Measurements from ENCODE around the gene RGS13.

RGS13 gene

DNA sequence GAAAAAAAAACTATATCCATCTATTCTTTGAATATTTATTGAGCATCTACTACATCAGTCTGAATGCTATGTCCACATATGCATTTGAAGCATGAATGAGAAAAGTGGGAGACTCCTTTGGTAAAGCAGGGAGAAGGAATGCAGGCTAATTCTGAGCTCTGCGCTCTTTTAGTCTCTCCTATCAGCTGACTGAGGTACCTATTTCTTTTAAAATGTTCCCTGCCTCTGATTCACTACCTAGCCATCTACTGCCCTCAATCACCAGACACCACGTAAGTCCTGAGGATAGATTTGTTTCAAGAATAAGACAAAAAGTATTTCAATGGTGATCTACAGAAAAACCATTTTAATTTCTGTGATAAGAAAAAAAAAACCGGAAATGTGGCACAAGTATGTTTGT, 3.8 kb upstream of the RGS13 start:
- no peak for DNase-seq (ENCODE audit: low read depth)
- TF ChIP-seq, protein P1, sequence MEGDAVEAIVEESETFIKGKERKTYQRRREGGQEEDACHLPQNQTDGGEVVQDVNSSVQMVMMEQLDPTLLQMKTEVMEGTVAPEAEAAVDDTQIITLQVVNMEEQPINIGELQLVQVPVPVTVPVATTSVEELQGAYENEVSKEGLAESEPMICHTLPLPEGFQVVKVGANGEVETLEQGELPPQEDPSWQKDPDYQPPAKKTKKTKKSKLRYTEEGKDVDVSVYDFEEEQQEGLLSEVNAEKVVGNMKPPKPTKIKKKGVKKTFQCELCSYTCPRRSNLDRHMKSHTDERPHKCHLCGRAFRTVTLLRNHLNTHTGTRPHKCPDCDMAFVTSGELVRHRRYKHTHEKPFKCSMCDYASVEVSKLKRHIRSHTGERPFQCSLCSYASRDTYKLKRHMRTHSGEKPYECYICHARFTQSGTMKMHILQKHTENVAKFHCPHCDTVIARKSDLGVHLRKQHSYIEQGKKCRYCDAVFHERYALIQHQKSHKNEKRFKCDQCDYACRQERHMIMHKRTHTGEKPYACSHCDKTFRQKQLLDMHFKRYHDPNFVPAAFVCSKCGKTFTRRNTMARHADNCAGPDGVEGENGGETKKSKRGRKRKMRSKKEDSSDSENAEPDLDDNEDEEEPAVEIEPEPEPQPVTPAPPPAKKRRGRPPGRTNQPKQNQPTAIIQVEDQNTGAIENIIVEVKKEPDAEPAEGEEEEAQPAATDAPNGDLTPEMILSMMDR (conservative IDR thresholded peaks at IDR 0.05; ENCODE audit: control insufficient read depth, insufficient read depth, low read depth, low read length): no peak
- H3K4me3 ChIP-seq (ENCODE audit: control insufficient read depth, low read depth, low read length): no peak overlapping the region

DNA sequence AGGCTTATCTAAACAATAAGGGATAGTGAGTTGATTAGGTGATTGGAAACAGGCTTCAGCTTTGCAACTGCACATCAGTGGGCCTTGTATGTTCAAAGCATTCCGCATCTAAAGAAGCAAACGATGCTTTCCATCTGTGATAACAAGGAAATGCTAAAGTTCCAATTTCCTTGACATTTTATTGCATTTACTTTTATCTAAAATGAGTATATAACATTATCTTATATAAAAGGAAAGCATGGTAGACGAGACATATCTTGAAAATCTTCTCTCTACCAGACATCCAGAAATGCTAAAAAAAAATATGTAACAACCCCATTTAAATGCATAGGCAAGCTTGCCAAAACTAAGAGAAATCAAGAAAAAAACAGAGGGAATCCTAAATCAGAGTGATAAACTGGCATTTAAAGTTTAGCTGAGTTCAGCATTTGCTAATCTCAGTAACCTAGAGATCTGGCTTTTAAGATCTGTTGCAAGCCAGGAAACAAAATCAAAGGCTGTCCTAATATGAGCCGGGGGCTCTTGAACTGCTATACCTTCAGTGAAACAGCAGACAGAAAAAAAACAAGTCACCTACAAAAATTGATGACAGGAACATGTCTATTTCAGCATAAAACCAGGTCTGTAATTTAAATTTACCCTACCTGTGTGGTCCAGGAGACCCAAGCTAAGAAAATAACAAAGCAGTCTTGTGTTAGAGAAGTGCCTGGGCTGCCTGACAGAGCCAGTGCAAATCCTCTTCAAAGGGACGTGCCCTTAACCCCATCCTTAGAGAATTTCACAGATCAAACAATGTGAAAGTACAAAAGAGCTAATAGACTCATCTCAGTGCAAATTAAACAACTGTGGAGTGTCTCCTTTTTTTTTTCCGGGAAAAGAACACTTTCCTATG, 3.1 kb upstream of the RGS13 start:
- H3K4me3 ChIP-seq (ENCODE audit: control insufficient read depth, low read depth, low read length): no peak overlapping the region
- TF ChIP-seq, protein P1 (conservative IDR thresholded peaks at IDR 0.05; ENCODE audit: control insufficient read depth, insufficient read depth, low read depth, low read length): no peak
- DNase-seq (ENCODE audit: low read depth): no peak

DNA sequence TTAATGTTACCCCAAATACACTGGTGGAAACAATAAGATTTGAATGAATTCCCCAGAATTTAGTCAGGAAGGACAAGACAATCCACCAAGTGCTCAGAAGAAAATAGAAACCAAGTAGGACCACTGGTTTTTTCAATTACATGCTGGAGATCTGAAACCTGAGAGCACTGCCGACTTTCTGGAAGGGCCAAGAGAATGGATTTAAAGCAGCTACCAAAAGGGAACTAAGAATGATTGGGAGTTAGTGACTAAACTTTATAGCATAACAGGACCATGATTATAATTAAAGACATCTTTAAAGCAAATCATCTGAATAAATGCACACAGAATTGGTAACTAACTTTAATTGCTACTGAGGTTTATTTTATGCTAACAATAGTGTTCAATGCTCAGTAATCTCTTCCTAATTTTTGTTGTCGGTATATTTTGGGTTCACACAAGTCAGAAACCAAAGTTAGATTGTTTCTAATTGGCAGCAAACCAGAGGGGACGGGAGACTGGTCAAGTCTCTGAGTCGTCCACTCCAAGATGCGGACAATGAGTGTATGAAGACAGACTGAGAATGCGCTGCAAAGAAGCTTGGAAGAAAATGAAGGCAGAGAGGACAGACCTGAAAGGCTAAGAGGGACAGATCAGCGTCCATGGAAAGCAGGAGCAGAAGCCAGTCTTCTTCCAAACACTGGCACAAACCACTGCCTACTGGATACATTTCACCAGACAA, 2.3 kb upstream of the RGS13 start:
- H3K4me3 ChIP-seq (ENCODE audit: control insufficient read depth, low read depth, low read length): no peak overlapping the region
- TF ChIP-seq, protein P1 (conservative IDR thresholded peaks at IDR 0.05; ENCODE audit: control insufficient read depth, insufficient read depth, low read depth, low read length): no peak
- peak; percentile 19 for DNase-seq (ENCODE audit: low read depth)

DNA sequence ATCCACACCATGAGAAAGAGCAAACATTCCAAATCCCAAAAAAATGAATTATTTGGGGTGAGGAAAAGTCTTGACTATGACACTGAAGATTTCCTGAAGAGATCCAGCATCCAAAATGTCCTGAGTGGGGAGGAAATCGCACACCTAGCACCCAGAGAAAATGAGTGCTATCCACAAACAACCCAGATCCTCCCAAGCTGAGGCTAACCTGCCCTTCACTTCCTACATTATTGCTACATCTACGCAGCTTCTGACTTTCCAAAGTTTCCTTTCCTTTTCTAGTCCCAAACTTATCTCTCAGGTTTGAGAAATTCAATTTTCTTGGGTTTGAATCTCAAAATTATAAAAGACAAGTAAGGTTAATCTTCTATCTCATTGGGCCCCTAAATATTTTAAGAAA, 906 bp upstream of the RGS13 start:
- H3K4me3 ChIP-seq (ENCODE audit: control insufficient read depth, low read depth, low read length): no peak overlapping the region
- no peak for DNase-seq (ENCODE audit: low read depth)
- TF ChIP-seq, protein P1 (conservative IDR thresholded peaks at IDR 0.05; ENCODE audit: control insufficient read depth, insufficient read depth, low read depth, low read length): no peak

DNA sequence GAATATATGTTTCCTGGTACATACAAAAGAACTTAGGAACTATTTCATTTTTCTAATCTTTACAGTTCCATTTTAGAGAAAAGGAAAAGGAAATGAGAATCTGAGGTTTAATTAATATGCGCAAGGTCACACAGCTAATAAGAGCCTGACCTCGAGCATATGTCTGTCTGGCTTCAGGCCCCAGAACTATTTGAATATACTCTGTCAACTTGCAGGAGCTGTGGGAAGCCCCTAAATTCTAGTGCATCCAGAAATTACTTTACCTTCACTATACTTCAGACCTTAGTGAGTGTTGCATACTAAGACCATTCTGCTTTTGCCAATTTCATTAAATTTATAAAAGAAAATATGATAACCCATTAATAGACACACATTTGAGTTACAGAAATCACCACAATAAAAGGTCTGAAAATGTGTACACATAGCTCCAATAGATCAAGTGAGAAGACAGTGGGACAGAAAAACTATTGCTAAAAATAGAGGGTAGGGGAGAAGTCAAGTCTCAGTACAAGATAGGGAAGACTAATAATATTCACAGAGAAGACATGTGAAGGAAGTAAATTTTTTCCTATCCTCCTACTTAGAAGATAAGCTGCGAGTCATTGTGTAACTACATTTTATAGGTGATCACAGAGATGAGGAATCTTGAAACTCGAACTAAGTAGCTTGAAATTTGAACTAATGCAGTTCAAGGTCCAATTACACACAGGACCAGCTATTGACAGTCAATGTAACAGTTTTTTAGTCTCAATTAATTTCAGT, 3.8 kb downstream of the RGS13 start:
- DNase-seq (ENCODE audit: low read depth): peak; percentile 55
- TF ChIP-seq, protein P1 (conservative IDR thresholded peaks at IDR 0.05; ENCODE audit: control insufficient read depth, insufficient read depth, low read depth, low read length): no peak
- no peak overlapping the region for H3K4me3 ChIP-seq (ENCODE audit: control insufficient read depth, low read depth, low read length)

DNA sequence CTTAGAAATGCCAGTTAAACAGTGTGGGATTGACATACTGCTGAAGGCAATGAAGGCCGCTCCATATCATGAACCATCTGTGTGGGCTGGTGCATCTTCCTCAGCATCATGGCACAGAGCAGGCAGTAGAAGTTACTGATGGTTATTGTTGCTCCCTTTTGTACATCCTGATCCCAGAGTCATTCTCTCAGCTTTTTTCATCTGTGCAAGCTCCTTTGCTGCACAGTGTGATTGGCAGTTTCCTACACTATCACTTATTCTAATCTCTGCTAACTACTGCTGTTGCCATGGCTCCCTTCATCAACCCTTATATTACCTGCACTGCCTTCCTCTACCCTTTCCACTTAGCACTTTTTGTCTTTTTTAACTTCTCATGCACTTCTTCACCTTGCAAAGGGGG, 16.2 kb downstream of the RGS13 start:
- no peak for DNase-seq (ENCODE audit: low read depth)
- H3K4me3 ChIP-seq (ENCODE audit: control insufficient read depth, low read depth, low read length): no peak overlapping the region
- TF ChIP-seq, protein P1 (conservative IDR thresholded peaks at IDR 0.05; ENCODE audit: control insufficient read depth, insufficient read depth, low read depth, low read length): no peak
